ENCODE measurements around the gene MUC20. TPM values are rescaled to one million over a fixed set of nuclear protein-coding genes. Genes with fewer than 3 reads are reported as not detected.
"Not testable (repeated sequence)": the region's sequence is repeated elsewhere in the genome, so short reads cannot be mapped to it uniquely, and the experiment has no call there.

MUC20 gene
- polyA plus RNA-seq, 1 experiment = 0.48 TPM

GRCh38 chr3:195744437-195744836, 23.7 kb downstream of the MUC20 start:
- POLR2A ChIA-PET = no interaction called here
- H3K27me3 ChIP-seq (ENCODE audit: control insufficient read depth, insufficient read depth, low read length) = peaks cover 6% of the 10 kb centered on the region; the same call in 1 of the 2 replicates
- H3K36me3 ChIP-seq (ENCODE audit: control insufficient read depth, insufficient read depth, low read length) = no peaks in the 10 kb centered on the region
- CTCF ChIA-PET = interaction anchor here (2.0 kb wide), 1 partner anchor 12 kb away, joined by 5 read pairs; no protein-coding TSS in a partner anchor
- no peak overlapping the region for H3K4me3 ChIP-seq (ENCODE audit: low read depth, low read length)
- DNase-seq (ENCODE audit: low read depth) = no peak
- no peak for TF ChIP-seq CTCF (IDR thresholded peaks at IDR 0.05; ENCODE audit: insufficient read depth, low read depth, low read length)

GRCh38 chr3:195746346-195746745, 25.6 kb downstream of the MUC20 start:
- Histone ChIP-seq H3K4me3 (ENCODE audit: low read depth, low read length) (no peak overlapping the region), H3K36me3 (ENCODE audit: control insufficient read depth, insufficient read depth, low read length) (no peaks in the 10 kb centered on the region), H3K27me3 (ENCODE audit: control insufficient read depth, insufficient read depth, low read length) (peaks cover 6% of the 10 kb centered on the region; the same call in 1 of the 2 replicates)
- TF ChIP-seq CTCF (IDR thresholded peaks at IDR 0.05; ENCODE audit: insufficient read depth, low read depth, low read length) = no peak
- ChIA-PET CTCF (no interaction called here), POLR2A (no interaction called here)
- DNase-seq (ENCODE audit: low read depth) = no peak

- POLR2A ChIA-PET = no interaction called here
- H3K36me3 ChIP-seq (ENCODE audit: control insufficient read depth, insufficient read depth, low read length) = no peaks in the 10 kb centered on the region
- DNase-seq (ENCODE audit: low read depth) = no peak
- H3K27me3 ChIP-seq (ENCODE audit: control insufficient read depth, insufficient read depth, low read length) = peaks cover 6% of the 10 kb centered on the region; the same call in 1 of the 2 replicates
- no peak for TF ChIP-seq CTCF (IDR thresholded peaks at IDR 0.05; ENCODE audit: insufficient read depth, low read depth, low read length)
- CTCF ChIA-PET = no interaction called here
- no peak overlapping the region for H3K4me3 ChIP-seq (ENCODE audit: low read depth, low read length)
Measured at GRCh38 chr3:195746751-195747150, 26.0 kb downstream of the MUC20 start.

- DNase-seq (ENCODE audit: low read depth) = no peak
- no peak for TF ChIP-seq CTCF (IDR thresholded peaks at IDR 0.05; ENCODE audit: insufficient read depth, low read depth, low read length)
- ChIA-PET POLR2A (no interaction called here), CTCF (no interaction called here)
- Histone ChIP-seq H3K27me3 (ENCODE audit: control insufficient read depth, insufficient read depth, low read length) (peaks cover 7% of the 10 kb centered on the region; the same call in 1 of the 2 replicates), H3K4me3 (ENCODE audit: low read depth, low read length) (no peak overlapping the region), H3K36me3 (ENCODE audit: control insufficient read depth, insufficient read depth, low read length) (no peaks in the 10 kb centered on the region)
Measured at GRCh38 chr3:195748661-195749060, 27.9 kb downstream of the MUC20 start.

GRCh38 chr3:195749101-195749500, 28.3 kb downstream of the MUC20 start:
- DNase-seq (ENCODE audit: low read depth); CTCF ChIA-PET; H3K36me3 ChIP-seq (ENCODE audit: control insufficient read depth, insufficient read depth, low read length); POLR2A ChIA-PET; H3K27me3 ChIP-seq (ENCODE audit: control insufficient read depth, insufficient read depth, low read length); H3K4me3 ChIP-seq (ENCODE audit: low read depth, low read length): not testable (repeated sequence)

GRCh38 chr3:195750797-195751520, 30.2 kb downstream of the MUC20 start:
- Histone ChIP-seq H3K4me3 (ENCODE audit: low read depth, low read length) (no peak overlapping the region), H3K36me3 (ENCODE audit: control insufficient read depth, insufficient read depth, low read length) (no peaks in the 10 kb centered on the region), H3K27me3 (ENCODE audit: control insufficient read depth, insufficient read depth, low read length) (peaks cover 5% of the 10 kb centered on the region; the same call in 1 of the 2 replicates)
- DNase-seq (ENCODE audit: low read depth) = no peak
- ChIA-PET CTCF (no interaction called here), POLR2A (no interaction called here)
- TF ChIP-seq CTCF (IDR thresholded peaks at IDR 0.05; ENCODE audit: insufficient read depth, low read depth, low read length) = no peak

Measured in BJ (cell line).